ENCODE measurements around the gene RSPH9.

Gene RSPH9

DNA sequence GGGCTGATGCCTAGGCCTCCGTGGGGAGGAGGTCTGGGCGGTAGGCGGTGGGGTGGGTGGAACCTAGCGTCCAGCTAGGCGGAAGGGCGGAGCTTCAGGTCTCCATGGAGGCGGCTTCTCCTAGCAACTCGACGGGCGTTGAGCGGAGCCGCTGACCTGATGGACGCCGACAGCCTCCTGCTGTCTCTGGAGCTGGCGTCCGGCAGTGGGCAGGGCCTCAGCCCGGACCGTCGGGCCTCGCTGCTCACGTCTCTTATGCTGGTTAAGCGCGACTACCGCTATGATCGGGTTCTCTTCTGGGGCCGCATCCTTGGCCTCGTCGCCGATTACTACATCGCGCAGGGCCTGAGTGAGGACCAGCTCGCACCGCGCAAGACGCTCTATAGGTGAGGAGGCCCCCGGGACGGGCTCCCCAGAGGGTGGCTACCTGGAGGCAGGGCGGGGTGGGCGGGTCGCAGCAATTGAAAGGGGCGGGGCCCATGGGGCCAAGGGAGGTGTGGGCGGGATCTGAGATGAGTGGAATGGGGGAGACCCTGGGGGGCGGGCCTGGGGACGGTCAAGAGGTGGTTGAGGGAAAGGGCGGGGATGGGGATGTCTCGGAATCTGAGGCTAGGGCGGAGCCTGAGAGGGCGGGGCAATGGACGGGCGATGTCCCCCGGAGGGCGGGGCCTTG lies at the start of gene RSPH9:
TSS of gene RSPH9 (plus strand) at position 97 of the 673 bp plus-strand sequence. CDS start at position 160, 63 bp downstream.
- Histone ChIP-seq H4K20me1 (ENCODE audit: insufficient read depth, low read length) (no peaks in the 10 kb centered on the region), H3K27ac (ENCODE audit: low read length) (no peak within 1 kb of the TSS), H3K9me3 (replicated peaks; ENCODE audit: insufficient read depth, low read length) (no peaks in the 10 kb centered on the region), H3K4me1 (ENCODE audit: low read length) (0 out of 2 replicates have a peak, but pooled peaks cover under 1% of the 10 kb centered on the region), H2AFZ (ENCODE audit: low read length) (peak within 1 kb of the TSS; percentile 51; the same call in 1 of the 2 replicates), H3K9me2 (replicated peaks; ENCODE audit: insufficient read depth, low read length) (no peaks in the 10 kb centered on the region), H3K36me3 (replicated peaks; ENCODE audit: insufficient read depth, low read length) (0 out of 2 replicates have a peak, but pooled peaks cover 3% of the 10 kb centered on the region), H3K4me3 (ENCODE audit: low read length) (peak within 1 kb of the TSS; percentile 33; the same call in 1 of the 2 replicates), H3K27me3 (replicated peaks; ENCODE audit: insufficient read depth, low read length) (no peaks in the 10 kb centered on the region), H3K4me2 (ENCODE audit: low read depth, low read length) (peak within 1 kb of the TSS; percentile 59), H3F3A (ENCODE audit: insufficient read depth, low read length) (peaks cover 6% of the 10 kb centered on the region), H3K79me2 (ENCODE audit: low read length) (peaks cover 9% of the 10 kb centered on the region), H3K9ac (ENCODE audit: low read length) (no peak within 1 kb of the TSS)
- TF ChIP-seq, protein P1, sequence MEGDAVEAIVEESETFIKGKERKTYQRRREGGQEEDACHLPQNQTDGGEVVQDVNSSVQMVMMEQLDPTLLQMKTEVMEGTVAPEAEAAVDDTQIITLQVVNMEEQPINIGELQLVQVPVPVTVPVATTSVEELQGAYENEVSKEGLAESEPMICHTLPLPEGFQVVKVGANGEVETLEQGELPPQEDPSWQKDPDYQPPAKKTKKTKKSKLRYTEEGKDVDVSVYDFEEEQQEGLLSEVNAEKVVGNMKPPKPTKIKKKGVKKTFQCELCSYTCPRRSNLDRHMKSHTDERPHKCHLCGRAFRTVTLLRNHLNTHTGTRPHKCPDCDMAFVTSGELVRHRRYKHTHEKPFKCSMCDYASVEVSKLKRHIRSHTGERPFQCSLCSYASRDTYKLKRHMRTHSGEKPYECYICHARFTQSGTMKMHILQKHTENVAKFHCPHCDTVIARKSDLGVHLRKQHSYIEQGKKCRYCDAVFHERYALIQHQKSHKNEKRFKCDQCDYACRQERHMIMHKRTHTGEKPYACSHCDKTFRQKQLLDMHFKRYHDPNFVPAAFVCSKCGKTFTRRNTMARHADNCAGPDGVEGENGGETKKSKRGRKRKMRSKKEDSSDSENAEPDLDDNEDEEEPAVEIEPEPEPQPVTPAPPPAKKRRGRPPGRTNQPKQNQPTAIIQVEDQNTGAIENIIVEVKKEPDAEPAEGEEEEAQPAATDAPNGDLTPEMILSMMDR (IDR thresholded peaks at IDR 0.05; ENCODE audit: low read length): no peak
- TF ChIP-seq EZH2 (optimal IDR thresholded peaks at IDR 0.05; ENCODE audit: low read depth, low read length): no peak
- TF ChIP-seq EZH2phosphoT487 (IDR thresholded peaks at IDR 0.05; ENCODE audit: low read length): no peak
- peak; percentile 33 for DNase-seq

DNA sequence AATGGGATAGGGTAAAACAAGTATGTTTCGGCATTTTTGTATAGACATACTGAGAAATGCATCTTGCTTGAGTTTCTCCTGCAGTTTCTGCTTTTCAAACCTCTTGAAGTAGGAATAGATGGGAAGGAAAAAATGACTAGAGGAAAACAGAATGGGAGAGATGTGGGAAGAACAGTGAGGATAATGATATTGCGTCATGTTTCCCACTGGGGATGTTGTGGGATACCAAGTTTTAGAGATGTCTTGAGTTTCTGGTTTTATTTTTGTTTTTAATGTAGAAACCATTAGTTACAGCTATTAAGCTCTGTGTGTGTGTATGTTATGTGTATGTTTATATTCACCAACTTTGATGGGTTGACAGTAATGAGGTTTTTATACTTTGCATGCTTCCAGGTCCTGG lies 44.2 kb upstream of the RSPH9 start:
- Histone ChIP-seq H3K9me3 (replicated peaks; ENCODE audit: insufficient read depth, low read length) (no peaks in the 10 kb centered on the region), H3K79me2 (ENCODE audit: low read length) (no peaks in the 10 kb centered on the region), H4K20me1 (ENCODE audit: insufficient read depth, low read length) (no peaks in the 10 kb centered on the region), H3K9ac (ENCODE audit: low read length) (no peak overlapping the region), H3K27me3 (replicated peaks; ENCODE audit: insufficient read depth, low read length) (no peaks in the 10 kb centered on the region), H3F3A (ENCODE audit: insufficient read depth, low read length) (no peaks in the 10 kb centered on the region), H2AFZ (ENCODE audit: low read length) (no peak overlapping the region), H3K4me3 (ENCODE audit: low read length) (no peak overlapping the region), H3K9me2 (replicated peaks; ENCODE audit: insufficient read depth, low read length) (no peaks in the 10 kb centered on the region), H3K4me1 (ENCODE audit: low read length) (no peaks in the 10 kb centered on the region), H3K27ac (ENCODE audit: low read length) (no peak overlapping the region), H3K4me2 (ENCODE audit: low read depth, low read length) (no peak overlapping the region), H3K36me3 (replicated peaks; ENCODE audit: insufficient read depth, low read length) (0 out of 2 replicates have a peak, but pooled peaks cover 3% of the 10 kb centered on the region)
- no peak for DNase-seq
- TF ChIP-seq EZH2 (optimal IDR thresholded peaks at IDR 0.05; ENCODE audit: low read depth, low read length): no peak
- TF ChIP-seq EZH2phosphoT487 (IDR thresholded peaks at IDR 0.05; ENCODE audit: low read length): no peak
- TF ChIP-seq, protein P1 (IDR thresholded peaks at IDR 0.05; ENCODE audit: low read length): no peak

DNA sequence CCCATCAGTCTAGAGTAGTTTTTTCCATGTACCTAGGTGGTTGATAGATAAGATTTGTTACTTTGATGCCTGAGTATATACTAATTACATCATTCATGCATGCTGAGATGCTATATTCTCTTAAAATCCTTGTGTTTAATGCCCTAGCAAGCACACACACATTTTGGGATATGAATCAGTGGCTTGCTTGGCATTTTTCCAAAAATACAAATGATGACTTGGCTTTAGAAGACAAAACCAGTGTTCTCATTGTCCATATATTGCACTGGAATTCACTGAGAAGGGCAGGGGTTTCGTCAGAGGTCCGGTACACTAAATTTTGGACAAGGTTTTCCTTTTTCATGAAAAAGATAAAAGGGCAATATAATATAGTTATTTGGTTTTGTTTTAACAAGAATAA lies 40.7 kb upstream of the RSPH9 start:
- no peaks in the 10 kb centered on the region for H3F3A ChIP-seq (ENCODE audit: insufficient read depth, low read length)
- H3K36me3 ChIP-seq (replicated peaks; ENCODE audit: insufficient read depth, low read length): peaks cover 3% of the 10 kb centered on the region; the same call in 1 of the 2 replicates
- H3K4me3 ChIP-seq (ENCODE audit: low read length): no peak overlapping the region
- no peak overlapping the region for H2AFZ ChIP-seq (ENCODE audit: low read length)
- DNase-seq: no peak
- H3K9ac ChIP-seq (ENCODE audit: low read length): no peak overlapping the region
- no peaks in the 10 kb centered on the region for H4K20me1 ChIP-seq (ENCODE audit: insufficient read depth, low read length)
- H3K9me2 ChIP-seq (replicated peaks; ENCODE audit: insufficient read depth, low read length): no peaks in the 10 kb centered on the region
- TF ChIP-seq EZH2 (optimal IDR thresholded peaks at IDR 0.05; ENCODE audit: low read depth, low read length): no peak
- TF ChIP-seq, protein P1 (IDR thresholded peaks at IDR 0.05; ENCODE audit: low read length): no peak
- H3K4me1 ChIP-seq (ENCODE audit: low read length): no peaks in the 10 kb centered on the region
- no peak overlapping the region for H3K4me2 ChIP-seq (ENCODE audit: low read depth, low read length)
- no peaks in the 10 kb centered on the region; the same call in 1 of the 2 replicates for H3K79me2 ChIP-seq (ENCODE audit: low read length)
- no peaks in the 10 kb centered on the region for H3K27me3 ChIP-seq (replicated peaks; ENCODE audit: insufficient read depth, low read length)
- no peaks in the 10 kb centered on the region for H3K9me3 ChIP-seq (replicated peaks; ENCODE audit: insufficient read depth, low read length)
- no peak overlapping the region for H3K27ac ChIP-seq (ENCODE audit: low read length)

All from MM.1S (cell line).